ENCODE results near the gene ARID1B.

GRCh38 chr6:156809446-156810178 is 32.4 kb downstream of the ARID1B start:
- TF ChIP-seq SP1 (CRISPR knock-in tag; conservative IDR thresholded peaks at IDR 0.05) (no peak), CTCF (IDR thresholded peaks at IDR 0.05) (no peak), NR3C1 (CRISPR knock-in tag; conservative IDR thresholded peaks at IDR 0.05; ENCODE audit: low read depth) (no peak), FOXK1 (CRISPR knock-in tag; IDR thresholded peaks at IDR 0.05) (no peak), ATF2 (CRISPR knock-in tag; IDR thresholded peaks at IDR 0.05; ENCODE audit: borderline replicate concordance, low read depth) (no peak), NR2C2 (CRISPR knock-in tag; IDR thresholded peaks at IDR 0.05) (no peak)
- TF ChIP-seq, protein P1, sequence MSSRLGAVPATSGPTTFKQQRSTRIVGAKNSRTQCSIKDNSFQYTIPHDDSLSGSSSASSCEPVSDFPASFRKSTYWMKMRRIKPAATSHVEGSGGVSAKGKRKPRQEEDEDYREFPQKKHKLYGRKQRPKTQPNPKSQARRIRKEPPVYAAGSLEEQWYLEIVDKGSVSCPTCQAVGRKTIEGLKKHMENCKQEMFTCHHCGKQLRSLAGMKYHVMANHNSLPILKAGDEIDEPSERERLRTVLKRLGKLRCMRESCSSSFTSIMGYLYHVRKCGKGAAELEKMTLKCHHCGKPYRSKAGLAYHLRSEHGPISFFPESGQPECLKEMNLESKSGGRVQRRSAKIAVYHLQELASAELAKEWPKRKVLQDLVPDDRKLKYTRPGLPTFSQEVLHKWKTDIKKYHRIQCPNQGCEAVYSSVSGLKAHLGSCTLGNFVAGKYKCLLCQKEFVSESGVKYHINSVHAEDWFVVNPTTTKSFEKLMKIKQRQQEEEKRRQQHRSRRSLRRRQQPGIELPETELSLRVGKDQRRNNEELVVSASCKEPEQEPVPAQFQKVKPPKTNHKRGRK (CRISPR knock-in tag; IDR thresholded peaks at IDR 0.05; ENCODE audit: borderline replicate concordance) = no peak
- TF ChIP-seq, protein P2, sequence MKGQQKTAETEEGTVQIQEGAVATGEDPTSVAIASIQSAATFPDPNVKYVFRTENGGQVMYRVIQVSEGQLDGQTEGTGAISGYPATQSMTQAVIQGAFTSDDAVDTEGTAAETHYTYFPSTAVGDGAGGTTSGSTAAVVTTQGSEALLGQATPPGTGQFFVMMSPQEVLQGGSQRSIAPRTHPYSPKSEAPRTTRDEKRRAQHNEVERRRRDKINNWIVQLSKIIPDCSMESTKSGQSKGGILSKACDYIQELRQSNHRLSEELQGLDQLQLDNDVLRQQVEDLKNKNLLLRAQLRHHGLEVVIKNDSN (CRISPR knock-in tag; IDR thresholded peaks at IDR 0.05) = no peak
